ENCODE results near the gene RRP7A. TPM values are rescaled to one million over a fixed set of nuclear protein-coding genes. Genes with fewer than 3 reads are reported as not detected.

Gene RRP7A, protein sequence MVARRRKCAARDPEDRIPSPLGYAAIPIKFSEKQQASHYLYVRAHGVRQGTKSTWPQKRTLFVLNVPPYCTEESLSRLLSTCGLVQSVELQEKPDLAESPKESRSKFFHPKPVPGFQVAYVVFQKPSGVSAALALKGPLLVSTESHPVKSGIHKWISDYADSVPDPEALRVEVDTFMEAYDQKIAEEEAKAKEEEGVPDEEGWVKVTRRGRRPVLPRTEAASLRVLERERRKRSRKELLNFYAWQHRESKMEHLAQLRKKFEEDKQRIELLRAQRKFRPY
- 36.4 and 38.7 TPM in 2 replicates for total RNA-seq

DNA sequence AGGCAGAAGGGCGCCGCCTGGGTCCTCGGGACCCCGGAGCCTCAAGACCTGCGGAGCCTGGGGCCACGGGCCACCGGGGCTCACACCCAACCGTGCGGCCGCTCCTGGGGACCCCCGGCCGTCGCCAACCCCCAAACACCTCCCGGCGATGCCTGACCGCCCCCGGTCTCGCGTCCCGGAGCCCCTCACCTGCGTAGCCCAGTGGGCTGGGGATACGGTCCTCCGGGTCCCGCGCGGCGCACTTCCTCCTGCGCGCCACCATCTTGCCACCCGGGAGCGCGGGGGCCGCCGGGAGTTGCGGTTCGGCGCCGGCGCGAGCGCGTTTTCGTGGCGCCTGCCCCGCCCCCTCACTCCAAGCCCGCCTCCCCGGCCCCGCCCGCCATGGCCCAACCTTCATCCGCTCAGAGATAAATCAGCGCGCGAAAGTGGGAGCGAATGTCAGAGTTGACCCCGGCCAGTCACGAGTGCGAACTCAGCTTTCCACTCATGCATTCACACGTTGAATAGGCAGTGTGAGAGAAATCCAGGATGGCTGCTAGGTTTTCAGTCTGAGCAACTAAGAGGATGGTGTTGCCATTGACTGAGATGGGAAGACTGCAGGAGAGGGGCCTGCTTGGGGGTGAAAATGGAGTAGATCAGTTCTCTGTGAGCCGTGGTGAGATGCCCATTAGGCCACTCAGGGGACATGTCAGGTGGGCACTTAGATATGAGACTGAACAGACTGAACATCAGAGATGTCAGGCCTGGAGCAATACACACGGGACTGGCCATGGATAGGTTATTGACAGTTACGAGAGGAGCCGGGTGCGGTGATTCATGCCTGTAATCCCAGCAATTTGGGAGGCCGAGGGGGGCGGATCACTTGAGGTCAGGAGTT lies at the start of gene RRP7A:
TSS of gene RRP7A (minus strand) at position 272 of the 877 bp plus-strand sequence. CDS start at position 262, 10 bp downstream.

DNA sequence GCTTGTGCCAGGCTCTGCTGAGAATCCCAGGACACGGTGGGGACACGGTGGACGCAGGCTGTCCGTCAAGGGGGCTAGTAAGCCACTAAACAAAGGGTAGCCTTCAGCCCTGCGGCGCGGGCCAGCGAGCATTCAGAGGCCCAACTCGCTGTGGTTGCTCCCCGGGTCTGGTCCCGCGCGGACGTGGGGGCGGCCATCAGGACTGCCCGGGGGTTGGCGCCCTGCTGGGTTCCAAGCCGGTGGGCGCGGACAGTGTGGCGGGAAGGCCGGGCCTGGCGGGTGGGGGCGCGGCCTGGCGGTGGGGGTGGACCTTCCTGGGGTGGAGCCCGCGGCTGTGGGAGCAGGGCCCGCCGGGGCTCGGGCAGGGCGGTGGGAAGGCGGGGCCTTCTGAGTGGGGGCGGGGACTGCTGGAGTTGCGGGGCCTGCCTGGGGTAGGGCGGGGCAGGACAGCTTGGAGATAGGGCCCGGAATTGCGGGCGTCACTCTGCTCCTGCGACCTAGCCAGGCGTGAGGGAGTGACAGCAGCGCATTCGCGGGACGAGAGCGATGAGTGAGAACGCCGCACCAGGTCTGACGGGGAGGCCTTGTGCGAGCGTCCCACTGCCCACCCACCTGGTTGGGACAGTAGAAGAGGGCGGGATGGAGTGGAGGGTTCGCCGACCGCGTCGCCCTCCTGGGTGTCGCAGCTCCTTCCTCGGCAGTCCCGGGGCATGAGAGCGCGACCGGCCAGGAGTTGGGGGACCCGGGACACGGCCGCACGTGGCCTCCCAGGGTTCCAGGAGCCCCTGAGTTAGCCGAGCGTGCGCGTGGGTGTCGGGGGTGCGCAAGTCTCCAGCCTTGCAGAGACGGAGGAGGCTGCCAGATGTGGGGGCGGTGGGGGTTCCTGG lies 34.1 kb upstream of the RRP7A start, which contains the start of gene SERHL2:
TSS of gene SERHL2 (plus strand) at position 482 of the 887 bp plus-strand sequence. CDS start at position 547, 65 bp downstream.

Other genes with a start within 250 kb of the RRP7A start
- gene TCF20, start 249.1 kb downstream of the RRP7A start, total RNA-seq, result 34.0 and 42.8 TPM in 2 replicates
- 0.07 TPM in 1 of 2 replicates, not detected in the other for gene NFAM1, start 87.4 kb downstream of the RRP7A start, total RNA-seq
- 3.0 and 5.8 TPM in 2 replicates for gene SERHL2, start 34.2 kb upstream of the RRP7A start, total RNA-seq
- gene POLDIP3, start 95.1 kb upstream of the RRP7A start, total RNA-seq, result 21.6 and 29.6 TPM in 2 replicates
- not detected in 2 replicates for gene ATP5MGL, start 120.8 kb upstream of the RRP7A start, total RNA-seq
- gene CYB5R3, start 129.6 kb upstream of the RRP7A start, total RNA-seq, result 60.1 and 95.2 TPM in 2 replicates
- 17.9 and 27.7 TPM in 2 replicates for gene A4GALT, start 201.1 kb upstream of the RRP7A start, total RNA-seq

Measured in airway epithelial cell (primary cell).